Measurements from ENCODE around the gene TERB2.
"Not testable (repeated sequence)": the region's sequence is repeated elsewhere in the genome, so short reads cannot be mapped to it uniquely, and the experiment has no call there.

Gene TERB2, protein sequence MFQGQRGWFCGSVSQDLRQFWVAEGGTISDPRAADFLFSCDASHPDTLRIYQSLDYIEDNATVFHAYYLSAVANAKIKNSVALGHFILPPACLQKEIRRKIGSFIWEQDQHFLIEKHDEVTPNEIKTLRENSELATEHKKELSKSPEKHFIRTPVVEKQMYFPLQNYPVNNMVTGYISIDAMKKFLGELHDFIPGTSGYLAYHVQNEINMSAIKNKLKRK

DNA sequence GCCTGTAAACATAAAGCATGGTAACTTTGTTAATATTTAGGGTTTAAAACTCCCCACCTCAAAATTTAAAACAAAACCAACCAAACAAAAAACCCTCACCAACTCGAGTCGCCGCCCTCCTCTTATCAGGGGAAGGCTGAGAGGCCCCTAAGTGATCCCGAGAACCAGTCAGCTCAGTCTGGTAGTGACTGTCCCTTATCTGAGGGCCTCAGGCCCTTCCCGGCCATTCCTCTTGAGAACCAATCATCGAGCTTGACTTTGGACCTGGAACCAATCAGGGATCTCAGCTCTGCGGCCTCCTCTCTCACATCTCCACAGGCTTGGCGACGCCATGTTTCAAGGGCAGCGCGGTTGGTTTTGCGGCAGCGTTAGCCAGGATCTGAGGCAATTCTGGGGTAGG lies at the start of gene TERB2:
Gene TERB2, plus strand, starts transcription at position 300 of the 400 bp plus-strand sequence. Its CDS starts 32 bp downstream, at position 332.
- no peak for DNase-seq (ENCODE audit: low read depth)

DNA sequence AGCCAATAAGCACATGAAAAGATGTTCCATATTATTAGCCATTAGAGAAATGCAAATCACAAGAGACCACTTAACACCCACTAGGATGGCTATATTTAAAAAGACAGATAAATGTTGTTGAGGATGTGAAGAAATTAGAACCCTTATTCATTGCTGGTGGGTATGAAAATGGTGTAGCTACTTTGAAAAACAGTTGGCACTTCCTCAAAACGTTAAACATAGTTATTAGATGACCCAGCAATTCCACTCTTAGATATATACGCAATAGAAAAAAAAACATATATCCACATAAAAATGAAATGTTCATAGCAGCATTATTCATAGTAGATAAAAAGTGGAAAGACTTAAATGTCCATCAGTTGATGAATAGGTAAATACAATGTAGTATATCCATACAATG lies 47.1 kb upstream of the TERB2 start:
- no peak for DNase-seq (ENCODE audit: low read depth)

GRCh38 chr15:44910981-44911625 lies 45.4 kb upstream of the TERB2 start:
- DNase-seq (ENCODE audit: low read depth): no peak

DNA sequence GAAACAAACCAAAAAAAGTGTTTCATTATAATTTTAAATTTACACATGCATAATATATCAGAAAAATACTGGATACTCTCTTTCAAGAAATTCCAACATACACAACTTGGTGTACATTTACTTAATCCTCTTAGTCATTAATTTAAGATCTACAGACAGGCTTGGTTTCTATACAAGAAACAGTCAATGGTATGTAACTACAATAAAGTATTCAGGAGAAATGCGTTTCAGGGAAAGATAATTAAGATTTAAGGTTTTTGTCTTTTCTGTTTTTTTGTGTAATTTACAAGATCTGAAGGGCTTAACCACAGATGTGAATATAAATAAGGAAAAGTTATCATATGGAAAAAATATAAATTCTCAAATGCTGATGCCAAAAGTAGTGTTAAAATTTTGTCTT lies 44.3 kb upstream of the TERB2 start:
- not testable (repeated sequence) for DNase-seq (ENCODE audit: low read depth)

- DNase-seq (ENCODE audit: low read depth): not testable (repeated sequence)
These were observed 43.5 kb upstream of the TERB2 start for GRCh38 chr15:44912974-44913448.

- DNase-seq (ENCODE audit: low read depth): no peak
These were observed 38.4 kb upstream of the TERB2 start for GRCh38 chr15:44918136-44918535.

DNA sequence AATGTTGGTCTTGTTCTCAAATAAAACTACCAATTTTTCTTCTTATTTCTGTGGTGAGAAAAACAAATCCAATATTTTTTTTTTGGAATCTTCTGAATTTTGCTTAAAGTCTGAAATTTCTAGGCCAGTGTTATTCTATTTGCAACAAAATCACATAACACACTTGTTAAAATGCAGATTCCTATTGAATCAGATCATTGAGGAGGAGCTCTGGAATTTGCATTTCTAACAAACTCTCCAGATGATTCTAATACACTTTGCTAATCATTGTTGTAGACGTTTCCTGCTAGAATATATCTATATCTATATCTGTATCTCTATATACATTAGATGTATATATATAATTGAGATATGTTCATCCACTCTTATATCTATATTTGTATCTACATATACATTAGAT lies 27.8 kb upstream of the TERB2 start:
- not testable (repeated sequence) for DNase-seq (ENCODE audit: low read depth)

GRCh38 chr15:44930283-44930682 lies 26.2 kb upstream of the TERB2 start:
- DNase-seq (ENCODE audit: low read depth): not testable (repeated sequence)

DNA sequence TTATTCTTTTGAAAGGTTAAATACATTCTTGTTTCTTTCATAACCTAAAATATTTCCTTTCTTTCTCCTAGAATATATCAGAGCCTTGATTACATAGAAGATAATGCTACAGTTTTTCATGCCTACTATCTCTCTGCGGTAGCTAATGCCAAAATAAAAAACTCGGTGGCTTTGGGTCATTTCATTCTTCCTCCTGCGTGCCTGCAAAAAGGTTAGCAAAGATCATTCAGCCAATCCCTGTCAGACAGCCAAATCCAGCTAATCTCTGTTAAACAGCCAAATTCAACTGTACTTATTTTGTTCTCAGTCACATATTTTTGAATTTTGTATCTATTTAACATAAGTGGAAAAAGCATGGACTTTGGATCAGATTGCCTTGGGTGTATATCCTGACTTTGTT lies 1.8 kb downstream of the TERB2 start:
- not testable (repeated sequence) for DNase-seq (ENCODE audit: low read depth)

DNA sequence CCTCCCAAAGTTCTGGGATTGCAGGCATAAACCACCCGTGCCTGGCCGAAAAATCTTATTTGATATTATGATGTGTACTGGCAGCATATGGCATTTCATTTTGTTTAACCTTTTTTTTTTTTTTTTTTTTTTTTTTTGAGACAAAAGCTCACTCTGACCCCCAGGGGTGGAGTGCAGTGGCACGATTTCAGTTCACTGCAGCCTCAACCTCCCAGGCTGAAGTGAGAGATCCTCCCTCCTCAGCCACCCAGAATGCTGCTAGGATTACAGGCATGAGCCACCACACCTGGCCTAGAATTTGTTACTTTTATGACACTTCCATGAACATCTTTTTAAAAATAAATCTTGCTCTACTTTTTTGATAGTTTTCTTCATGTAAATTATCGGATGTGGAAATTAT lies 12.0 kb downstream of the TERB2 start:
- no peak for DNase-seq (ENCODE audit: low read depth)

DNA sequence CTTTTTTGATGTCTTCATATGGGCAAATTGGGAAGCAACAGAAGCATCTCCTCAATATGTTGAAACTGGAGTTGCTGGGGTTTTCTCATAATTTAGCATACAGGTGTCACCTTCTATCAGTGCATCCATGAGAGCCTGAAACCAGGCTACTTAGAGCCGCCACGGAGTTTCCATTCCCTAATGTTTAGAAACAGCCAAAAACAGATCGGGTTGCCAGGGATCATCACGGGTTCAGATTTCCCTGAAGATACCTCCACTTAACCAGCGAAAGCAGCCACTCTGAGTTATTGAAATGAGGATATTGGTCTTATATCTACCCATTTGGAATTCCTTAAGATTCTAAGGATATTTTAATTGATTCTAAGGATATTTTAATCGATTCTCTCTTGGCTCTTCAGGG lies 14.5 kb downstream of the TERB2 start:
- no peak for DNase-seq (ENCODE audit: low read depth)

- not testable (repeated sequence) for DNase-seq (ENCODE audit: low read depth)
These were observed 19.7 kb downstream of the TERB2 start for GRCh38 chr15:44976183-44976582.

GRCh38 chr15:44977781-44978180 lies 21.3 kb downstream of the TERB2 start:
- DNase-seq (ENCODE audit: low read depth): not testable (repeated sequence)

- not testable (repeated sequence) for DNase-seq (ENCODE audit: low read depth)
These were observed 23.3 kb downstream of the TERB2 start for GRCh38 chr15:44979617-44980339.

- DNase-seq (ENCODE audit: low read depth): not testable (repeated sequence)
These were observed 27.7 kb downstream of the TERB2 start for GRCh38 chr15:44984144-44984543.

DNA sequence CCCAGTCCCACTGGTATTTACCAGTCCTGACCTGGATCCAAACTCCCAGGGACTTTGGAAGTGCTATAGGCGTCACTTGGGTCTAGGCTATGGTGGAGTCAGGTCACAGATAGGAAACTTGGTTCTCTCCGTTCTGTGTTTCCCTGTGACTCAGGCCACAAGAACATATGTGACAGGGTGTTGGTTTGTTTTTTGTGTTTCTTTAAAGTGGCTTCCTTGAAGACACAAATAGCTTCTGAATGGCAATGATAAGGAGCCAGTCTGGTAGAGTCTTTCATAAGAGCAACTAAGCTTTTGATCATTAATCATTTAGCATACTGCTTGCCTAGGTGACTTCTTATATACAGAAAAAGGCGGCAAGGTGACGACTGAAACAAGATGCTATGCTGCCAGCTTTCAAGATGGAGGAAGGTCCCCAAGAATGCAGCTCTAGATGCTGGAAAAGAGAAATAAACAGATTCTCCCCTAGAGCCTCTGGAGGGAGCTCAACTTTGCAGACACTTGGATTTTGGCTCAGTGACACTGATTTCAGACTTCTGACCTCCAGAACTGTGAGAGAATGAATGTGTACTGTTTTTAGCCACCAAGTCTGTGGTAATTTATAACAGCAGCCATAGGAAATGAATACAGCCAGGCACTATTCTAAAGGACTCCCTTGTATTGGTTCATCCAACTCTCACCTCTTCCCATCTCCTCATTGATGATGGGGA lies 30.0 kb downstream of the TERB2 start:
- DNase-seq (ENCODE audit: low read depth): not testable (repeated sequence)

DNA sequence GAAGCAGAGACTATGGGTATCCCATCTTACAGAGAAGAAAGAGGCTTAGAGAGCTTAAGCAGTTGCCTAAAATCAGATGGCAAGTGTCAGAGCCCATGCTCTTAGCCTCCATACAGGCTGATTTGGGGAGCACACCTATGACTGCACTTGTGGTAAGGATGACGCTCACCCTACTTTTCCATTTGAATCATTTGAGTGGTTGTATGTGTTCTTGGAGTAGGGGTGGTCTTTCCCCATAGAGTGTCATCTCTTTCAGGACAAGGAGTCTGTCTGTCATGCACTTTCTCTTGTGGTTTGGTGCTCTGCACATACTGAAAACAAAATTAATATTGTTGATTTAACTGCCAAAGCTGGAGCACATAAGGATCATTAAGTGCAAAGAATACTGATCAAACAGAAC lies 31.2 kb downstream of the TERB2 start:
- DNase-seq (ENCODE audit: low read depth): not testable (repeated sequence)

DNA sequence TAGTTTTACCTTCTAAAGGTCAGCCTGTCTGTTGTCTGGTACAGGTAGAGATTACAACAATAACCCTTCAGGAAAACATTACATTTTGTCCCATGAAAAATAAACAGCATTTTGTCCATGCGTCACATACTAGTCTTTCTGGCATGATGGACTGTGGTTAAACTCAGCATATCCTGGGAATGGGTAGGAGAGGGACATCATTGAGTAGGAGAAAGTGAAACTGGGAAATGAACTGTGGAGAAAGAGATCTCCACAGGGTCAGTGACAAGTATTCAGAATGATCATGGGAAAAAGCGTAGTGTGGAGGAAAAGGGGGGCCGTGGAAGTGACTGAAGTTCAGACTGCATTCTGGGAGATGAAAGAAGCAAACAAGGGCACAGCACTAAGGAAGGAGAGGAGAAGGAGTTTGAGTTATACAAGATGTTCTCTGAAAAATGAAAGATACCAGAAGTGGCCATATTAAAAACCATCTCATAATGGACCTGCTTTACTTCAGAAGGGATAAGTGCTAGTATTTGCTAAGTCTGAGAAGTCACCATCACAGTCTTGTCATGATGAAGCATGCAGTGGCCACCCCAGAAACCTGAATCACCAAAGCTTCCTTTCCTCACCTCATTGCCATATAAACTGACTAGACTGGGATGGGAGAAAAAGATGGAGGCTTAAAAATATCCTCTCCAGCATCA lies 31.8 kb downstream of the TERB2 start:
- DNase-seq (ENCODE audit: low read depth): not testable (repeated sequence)

- not testable (repeated sequence) for DNase-seq (ENCODE audit: low read depth)
These were observed 32.4 kb downstream of the TERB2 start for GRCh38 chr15:44988870-44989219.

DNA sequence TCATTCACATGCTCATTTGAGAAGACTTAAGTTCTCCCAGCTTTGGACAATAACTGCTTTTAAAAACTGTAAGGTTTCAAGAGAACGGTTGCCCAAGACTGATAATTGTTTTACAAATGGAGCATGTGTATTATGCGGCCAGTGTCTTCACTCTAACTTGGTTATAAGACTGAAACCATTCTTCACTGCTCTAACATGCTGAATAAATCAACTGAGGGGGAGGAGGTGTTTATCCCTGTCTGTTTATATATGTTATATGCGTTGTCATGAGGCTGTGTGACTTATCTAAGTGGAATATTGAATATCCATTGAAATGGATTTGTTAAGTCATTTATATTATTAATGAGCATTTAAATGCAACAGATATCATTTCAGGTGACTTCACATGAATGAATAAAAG lies 41.1 kb downstream of the TERB2 start:
- not testable (repeated sequence) for DNase-seq (ENCODE audit: low read depth)

DNA sequence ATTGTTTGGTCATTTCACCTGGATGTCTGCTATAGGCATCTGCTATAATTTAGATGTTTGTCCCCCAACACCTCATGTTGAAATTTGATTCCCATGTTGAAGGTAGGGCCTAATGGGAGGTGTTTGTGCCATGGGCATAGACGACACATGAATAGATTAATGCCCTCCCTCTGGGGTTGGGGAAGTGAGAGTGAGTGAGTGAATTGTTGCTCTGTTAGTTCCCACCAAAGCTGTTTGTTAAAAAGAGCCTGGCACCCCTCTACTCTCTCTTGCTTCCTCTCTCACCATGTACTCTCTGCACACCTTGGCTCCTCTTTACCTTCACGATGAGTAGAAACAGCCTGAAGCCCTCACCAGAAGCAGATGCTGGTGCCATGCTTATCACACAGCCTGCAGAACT lies 42.6 kb downstream of the TERB2 start:
- DNase-seq (ENCODE audit: low read depth): no peak

DNA sequence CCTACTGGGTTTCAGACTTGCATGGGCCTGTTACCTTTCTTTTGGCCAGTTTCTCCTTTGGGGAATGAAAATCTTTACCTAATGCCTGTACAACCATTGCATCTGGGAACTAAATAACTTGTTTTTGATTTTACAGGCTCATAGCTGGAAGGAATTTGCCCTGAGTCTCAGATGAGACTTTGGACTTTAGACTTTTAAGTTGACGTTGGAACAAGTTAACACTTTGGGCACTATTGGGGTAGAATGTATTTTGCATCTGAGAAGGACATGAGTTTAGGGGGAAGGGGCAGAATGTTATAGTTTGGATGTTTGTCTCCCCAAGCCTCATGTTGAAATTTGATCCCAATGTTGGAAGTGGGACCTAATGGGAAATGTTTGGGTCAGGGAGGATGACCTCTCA lies 44.7 kb downstream of the TERB2 start:
- not testable (repeated sequence) for DNase-seq (ENCODE audit: low read depth)
